Effector memory CD8-positive, alpha-beta T cell (primary cell): ENCODE data around the gene DGCR2.
A peak's percentile ranks its signal among the peaks of the same experiment; 100 is the strongest.

Experiments
- ATAC-seq: fragments of 150-1000 bp; cut with Tn5 transposase; replicated peaks from 2 replicates; pipeline ENCODE4 v1.10.0; 2021; ENCODE audit warnings: mild to moderate bottlenecking, moderate library complexity
- DNase-seq, 3 experiments: peaks; one replicate each; pipeline ENCODE4 v3.0.0; 2021
- H3K27ac Mint-ChIP-seq, 2 donors: one replicate each; pipeline ENCODE4 v1.8.0; 2022; ENCODE audit warnings: mild to moderate bottlenecking in 2 of 2, mixed read lengths in 2 of 2, moderate library complexity in 2 of 2
- H3K27me3 Mint-ChIP-seq, 2 donors: one replicate each; pipeline ENCODE4 v1.8.0; 2022; ENCODE audit warnings: mixed read lengths in 2 of 2
- H3K36me3 Mint-ChIP-seq: one replicate; pipeline ENCODE4 v1.8.0; 2022; ENCODE audit warnings: mild to moderate bottlenecking, moderate library complexity, mixed read lengths; ENCODE audit not compliant: insufficient read depth
- H3K4me1 Mint-ChIP-seq, 2 donors: one replicate each; pipeline ENCODE4 v1.8.0; 2022; ENCODE audit warnings: low read depth in 2 of 2, mixed read lengths in 2 of 2
- H3K4me3 Mint-ChIP-seq, 2 donors: one replicate each; pipeline ENCODE4 v1.8.0; 2022; ENCODE audit warnings: mild to moderate bottlenecking in 2 of 2, mixed read lengths in 2 of 2, moderate library complexity in 2 of 2
- H3K9me3 Mint-ChIP-seq, 2 donors: one replicate each; pipeline ENCODE4 v1.8.0; 2022; ENCODE audit warnings: mixed read lengths in 2 of 2

Gene DGCR2

DNA sequence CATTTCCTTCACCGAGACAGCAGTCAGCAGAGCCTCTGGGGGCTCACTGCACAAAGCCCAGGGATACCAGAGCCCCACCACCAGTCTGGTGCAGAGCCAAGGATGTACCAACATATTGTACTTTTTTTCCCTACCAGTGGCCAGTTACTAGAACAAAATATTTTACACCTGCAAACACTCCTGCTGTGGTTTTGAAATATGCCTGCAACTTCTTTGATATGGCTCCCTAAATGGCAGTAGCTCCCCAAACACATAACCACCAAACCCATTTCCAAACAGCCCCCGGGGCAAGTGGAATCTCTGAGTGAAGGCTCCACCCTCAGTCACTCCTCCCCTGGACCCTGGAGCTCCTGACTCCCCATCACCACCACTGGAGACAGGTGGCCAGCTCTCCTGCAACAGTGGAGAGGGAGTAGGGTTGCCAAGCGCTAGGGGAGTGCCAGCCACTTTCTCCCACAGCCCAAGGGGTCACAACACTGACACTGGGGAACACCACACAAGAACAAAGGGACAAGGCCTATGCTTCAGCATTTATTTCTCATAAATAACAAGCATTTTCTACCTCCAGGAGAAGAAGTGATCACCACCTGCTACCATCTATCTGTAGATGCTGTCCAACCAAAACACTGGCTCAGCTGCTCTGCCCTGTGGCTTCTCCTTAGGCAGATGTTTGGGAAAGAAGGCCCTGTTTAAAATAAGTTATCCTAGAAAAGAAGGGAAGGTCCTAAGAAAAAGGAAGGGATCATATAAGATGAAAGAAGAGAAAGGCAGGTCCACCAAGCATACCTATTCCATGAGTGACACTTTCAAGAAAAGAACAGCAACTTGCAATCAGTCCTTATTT is 15.1 kb downstream of the DGCR2 start:
- Mint-ChIP-seq H3K4me3 (peak overlapping the region in 1 of 2 donors; percentile 43), H3K9me3 (no peaks in the 10 kb centered on the region), H3K27ac (peak overlapping the region; percentile 85 to 93), H3K27me3 (no peaks in the 10 kb centered on the region), H3K36me3 (peaks cover 19% of the 10 kb centered on the region), H3K4me1 (peaks cover 43 to 60% of the 10 kb centered on the region in 2 donors)
- ATAC-seq (no peak), DNase-seq (no peak)

DNA sequence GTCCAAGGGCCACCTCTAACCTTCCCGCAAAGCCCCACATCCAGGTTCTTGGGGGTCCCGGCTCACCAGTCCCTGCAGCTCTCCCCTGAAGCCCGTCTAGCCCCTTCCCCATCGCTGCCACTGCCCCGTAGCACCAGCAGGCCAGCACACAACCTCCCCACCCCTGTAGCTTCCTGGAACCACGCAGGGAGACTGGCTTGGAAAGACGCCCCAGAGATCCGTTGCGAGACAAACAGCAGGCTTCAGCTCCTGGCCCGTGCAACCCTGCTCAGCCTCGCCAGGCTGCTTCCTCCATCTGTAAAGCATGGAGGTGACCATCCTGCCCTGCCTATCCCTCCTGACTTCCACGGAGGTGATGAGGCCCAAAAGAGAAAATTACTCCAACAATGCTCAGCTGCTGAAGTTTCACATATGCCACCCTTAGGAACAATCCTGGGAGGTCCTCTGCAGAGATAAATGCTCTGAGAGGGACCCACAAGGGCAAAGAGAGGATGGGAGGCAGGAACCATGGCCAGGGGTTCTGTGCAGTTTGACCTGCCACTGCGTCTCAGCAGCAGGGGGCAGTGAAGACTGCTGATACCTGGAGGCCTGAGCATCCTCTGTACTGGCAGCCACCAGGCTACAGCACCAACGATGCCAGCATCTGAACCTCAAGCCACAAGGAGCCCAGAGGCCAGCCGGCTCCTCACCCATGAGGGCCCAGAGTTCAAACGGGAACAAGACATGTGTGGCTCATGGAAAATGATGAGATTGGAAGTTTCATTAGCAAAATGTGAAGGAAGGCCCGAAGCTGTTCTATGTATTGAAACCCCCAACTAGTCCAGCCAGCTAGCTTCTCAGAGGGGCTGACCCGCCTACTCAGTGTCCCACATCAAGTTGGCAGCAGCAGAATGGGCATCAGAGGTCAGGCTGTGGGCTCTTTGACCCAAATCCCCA is 16.1 kb downstream of the DGCR2 start:
- peak; percentile 38 for ATAC-seq
- H3K4me1 Mint-ChIP-seq: peaks cover 41 to 58% of the 10 kb centered on the region in 2 donors

DNA sequence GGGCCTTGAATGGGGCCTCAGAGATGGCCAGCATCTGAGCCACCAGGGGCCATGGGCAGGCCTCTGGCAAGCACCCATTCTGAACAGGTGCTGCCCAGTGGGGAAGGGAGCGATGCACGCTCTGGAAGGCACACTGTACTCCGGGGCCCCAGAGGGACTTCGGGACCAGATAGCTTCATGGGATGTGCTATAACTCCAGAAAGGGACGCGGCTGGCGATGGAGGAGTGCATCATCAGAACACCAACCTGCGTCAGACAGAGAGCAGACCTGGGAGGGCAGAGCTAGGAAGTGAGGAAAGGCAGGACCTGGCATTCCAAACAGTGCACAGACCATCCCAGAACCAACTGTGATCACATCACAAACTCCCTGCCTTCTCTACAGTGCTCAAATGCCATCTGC is 16.8 kb downstream of the DGCR2 start:
- Mint-ChIP-seq H3K27ac (peak overlapping the region; percentile 49 to 93), H3K27me3 (no peaks in the 10 kb centered on the region), H3K9me3 (no peaks in the 10 kb centered on the region), H3K36me3 (peaks cover 13% of the 10 kb centered on the region), H3K4me3 (no peak overlapping the region), H3K4me1 (peaks cover 38 to 53% of the 10 kb centered on the region in 2 donors)
- ATAC-seq (no peak), DNase-seq (no peak)

More for the DNA sequence above, 16.1 kb downstream of the DGCR2 start:
- H3K27ac Mint-ChIP-seq: peak overlapping the region; percentile 73 to 93
- no peaks in the 10 kb centered on the region for H3K9me3 Mint-ChIP-seq
- H3K36me3 Mint-ChIP-seq: peaks cover 13% of the 10 kb centered on the region
- peak overlapping the region; percentile 27 to 44 for H3K4me3 Mint-ChIP-seq
- no peaks in the 10 kb centered on the region for H3K27me3 Mint-ChIP-seq
- peak; percentile 30 to 41 (median 34) for DNase-seq

DNA sequence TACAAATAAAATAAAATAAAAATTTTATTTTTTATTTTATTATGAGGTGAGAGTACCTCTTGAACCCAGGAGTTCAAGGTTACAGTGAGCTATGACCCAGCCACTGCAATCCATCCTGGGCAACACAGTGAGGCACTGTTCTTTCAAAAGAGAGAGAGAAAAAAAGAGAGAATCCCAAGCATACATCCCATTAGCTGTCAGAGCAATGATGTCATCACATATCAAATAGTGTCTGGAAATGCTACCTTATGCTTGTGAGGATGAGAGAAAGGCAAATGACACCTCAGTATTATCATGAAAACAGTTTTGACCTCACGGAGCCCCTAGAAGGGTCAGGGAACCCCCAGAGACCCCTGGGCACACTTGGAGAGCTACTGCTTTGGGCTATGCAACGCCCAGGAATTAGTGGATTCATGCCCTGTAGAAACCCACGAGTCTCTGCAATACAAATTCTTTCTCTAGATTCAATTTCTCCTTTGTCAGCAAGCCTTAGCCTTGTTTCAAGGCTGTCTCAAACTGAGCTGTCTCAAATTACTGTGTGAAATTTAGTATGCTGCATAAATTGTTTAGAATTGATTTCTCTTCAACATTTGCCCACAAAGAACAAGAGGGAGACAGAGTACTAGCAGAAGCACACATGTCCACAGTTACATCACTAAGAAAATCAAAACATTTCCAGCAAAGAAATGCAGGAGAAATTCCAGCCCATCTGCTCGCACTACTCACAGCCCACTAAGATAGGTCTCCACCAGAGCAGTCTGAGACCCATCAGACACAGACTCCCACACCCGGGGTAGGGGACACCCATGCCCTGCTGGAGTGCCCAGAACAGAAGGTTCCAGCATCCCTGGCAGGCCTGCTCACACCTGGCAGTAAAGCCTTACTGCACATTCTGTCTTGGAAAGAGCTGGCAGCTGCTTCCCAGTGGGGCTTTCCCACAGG is 18.1 kb downstream of the DGCR2 start:
- H3K9me3 Mint-ChIP-seq: no peaks in the 10 kb centered on the region
- no peaks in the 10 kb centered on the region for H3K27me3 Mint-ChIP-seq
- ATAC-seq (no peak), DNase-seq (no peak)
- peaks cover 18% of the 10 kb centered on the region for H3K36me3 Mint-ChIP-seq
- H3K4me3 Mint-ChIP-seq: no peak overlapping the region
- peak overlapping the region in 1 of 2 donors; percentile 49 for H3K27ac Mint-ChIP-seq
- H3K4me1 Mint-ChIP-seq: peaks cover 29 to 45% of the 10 kb centered on the region in 2 donors

DNA sequence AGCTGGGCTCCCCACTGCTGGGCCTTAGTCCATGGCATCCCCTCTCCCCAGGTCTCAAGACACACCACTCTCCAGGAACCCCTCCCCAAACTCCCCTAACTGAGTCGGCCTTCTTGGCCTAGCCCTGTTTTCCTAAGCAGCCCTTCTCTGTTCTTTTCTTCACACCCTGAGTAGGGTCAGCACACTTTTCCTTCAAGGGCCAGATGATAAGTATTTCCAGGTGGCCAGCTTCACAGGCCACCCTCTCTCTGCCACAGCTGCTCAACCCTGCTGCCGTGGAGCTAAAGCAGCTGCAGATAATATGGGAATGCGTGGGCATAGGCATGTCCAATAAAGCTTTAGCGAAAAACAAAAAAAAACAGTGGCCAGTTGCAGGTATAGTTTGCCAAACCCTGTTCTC is 24.1 kb downstream of the DGCR2 start:
- no peaks in the 10 kb centered on the region for H3K27me3 Mint-ChIP-seq
- DNase-seq (no peak), ATAC-seq (no peak)
- H3K4me1 Mint-ChIP-seq: peaks cover 15 to 27% of the 10 kb centered on the region in 2 donors
- peaks cover 14% of the 10 kb centered on the region for H3K36me3 Mint-ChIP-seq
- H3K27ac Mint-ChIP-seq: peak overlapping the region in 1 of 2 donors; percentile 26
- no peaks in the 10 kb centered on the region for H3K9me3 Mint-ChIP-seq
- H3K4me3 Mint-ChIP-seq: no peak overlapping the region

DNA sequence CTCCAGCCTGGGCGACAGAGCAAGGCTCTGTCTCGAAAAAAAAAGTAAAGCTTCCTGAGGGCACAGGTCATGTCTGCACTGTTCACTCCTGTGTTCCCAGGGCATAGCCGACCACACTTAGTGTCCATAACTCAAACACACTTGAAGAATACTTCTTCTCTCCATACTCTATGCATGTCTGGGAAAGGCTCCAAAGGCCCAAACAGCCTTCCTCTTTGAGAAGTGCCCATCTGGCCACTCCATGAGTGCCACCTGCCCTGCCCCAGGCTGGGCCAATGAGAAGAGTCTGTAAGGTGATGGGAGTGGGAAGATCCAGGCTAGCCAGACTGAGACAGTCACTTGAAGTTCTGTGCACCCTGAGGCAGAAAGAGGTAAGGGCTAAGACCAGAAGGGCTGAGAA is 24.7 kb downstream of the DGCR2 start:
- Mint-ChIP-seq H3K27ac (peak overlapping the region; percentile 26 to 42), H3K36me3 (peaks cover 18% of the 10 kb centered on the region), H3K4me1 (peaks cover 18 to 25% of the 10 kb centered on the region in 2 donors), H3K9me3 (no peaks in the 10 kb centered on the region), H3K4me3 (no peak overlapping the region), H3K27me3 (no peaks in the 10 kb centered on the region)
- DNase-seq: no peak
- ATAC-seq: no peak

DNA sequence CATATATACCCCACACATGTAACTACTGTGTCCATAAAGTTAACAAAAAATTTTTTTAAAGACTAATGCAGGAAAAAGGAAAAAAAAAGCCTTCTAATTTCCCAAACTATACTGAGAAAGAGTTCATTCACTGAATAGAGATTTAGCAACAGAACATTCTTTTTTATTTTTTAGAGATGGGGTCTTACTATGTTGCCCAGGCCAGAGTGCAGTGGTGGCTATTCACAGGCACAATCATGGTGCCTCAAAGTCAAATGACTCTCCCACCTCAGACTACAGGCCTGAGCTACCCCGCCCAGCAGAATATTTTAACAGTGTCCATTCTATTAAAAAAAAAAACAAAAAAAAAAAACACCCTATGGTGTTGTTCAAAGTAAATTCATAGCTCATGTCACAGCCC is 25.7 kb downstream of the DGCR2 start:
- Mint-ChIP-seq H3K27ac (peak overlapping the region; percentile 30 to 42), H3K4me3 (no peak overlapping the region), H3K9me3 (no peaks in the 10 kb centered on the region), H3K27me3 (no peaks in the 10 kb centered on the region), H3K4me1 (peaks cover 15 to 21% of the 10 kb centered on the region in 2 donors), H3K36me3 (peaks cover 25% of the 10 kb centered on the region)
- ATAC-seq: no peak
- DNase-seq: no peak

DNA sequence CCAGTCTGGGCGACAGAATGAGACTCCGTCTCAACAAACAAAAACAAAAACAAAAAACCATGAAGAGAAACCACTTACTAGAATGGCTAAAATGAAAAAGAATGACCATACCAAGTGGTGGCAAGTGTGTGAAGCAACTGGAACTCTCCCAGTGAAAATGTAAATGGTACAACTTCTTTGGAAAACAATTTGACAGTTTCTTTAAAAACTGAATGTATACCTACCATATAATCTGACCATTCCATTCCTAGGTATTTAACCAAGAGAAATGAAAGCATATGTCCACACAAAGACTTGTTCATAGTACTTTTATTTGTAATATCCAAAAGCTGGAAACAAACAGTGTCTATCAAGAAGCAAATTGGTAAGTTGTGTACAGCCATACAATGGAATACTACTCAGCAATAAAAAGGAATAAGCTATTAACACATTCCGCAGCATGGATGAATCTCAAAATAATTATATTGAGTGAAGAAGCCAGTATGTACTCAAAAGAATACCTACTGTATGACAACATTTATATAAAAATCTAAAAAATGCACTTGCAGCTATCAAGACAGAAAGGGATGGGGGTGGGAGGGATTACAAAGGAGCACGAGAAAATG is 27.7 kb downstream of the DGCR2 start:
- H3K9me3 Mint-ChIP-seq: no peaks in the 10 kb centered on the region
- no peaks in the 10 kb centered on the region for H3K27me3 Mint-ChIP-seq
- peaks cover 20 to 26% of the 10 kb centered on the region in 2 donors for H3K4me1 Mint-ChIP-seq
- peaks cover 26% of the 10 kb centered on the region for H3K36me3 Mint-ChIP-seq
- no peak overlapping the region for H3K27ac Mint-ChIP-seq
- no peak for ATAC-seq
- DNase-seq: no peak
- H3K4me3 Mint-ChIP-seq: no peak overlapping the region

DNA sequence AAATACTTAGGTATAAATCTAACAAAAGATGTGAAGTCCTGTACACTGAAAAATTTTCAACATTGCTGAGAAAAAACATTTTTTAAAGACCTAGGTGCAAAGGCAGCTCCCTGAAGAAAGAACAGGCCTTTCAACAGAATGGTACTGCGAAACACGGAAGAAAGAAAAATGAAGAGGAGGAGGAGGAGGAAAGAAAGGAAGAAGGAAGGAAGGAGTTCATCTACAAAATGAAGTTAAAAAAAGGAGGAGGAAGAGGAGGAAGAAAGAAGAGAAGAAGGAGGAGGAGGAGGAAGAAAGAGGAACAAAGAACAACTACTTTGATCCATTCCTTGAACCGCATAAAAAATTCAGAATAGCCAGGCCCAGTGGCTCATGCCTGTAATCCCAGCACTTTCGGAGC is 29.5 kb downstream of the DGCR2 start:
- H3K36me3 Mint-ChIP-seq: peaks cover 25% of the 10 kb centered on the region
- H3K27ac Mint-ChIP-seq: peak overlapping the region in 1 of 2 donors; percentile 19
- no peaks in the 10 kb centered on the region for H3K9me3 Mint-ChIP-seq
- ATAC-seq (no peak), DNase-seq (no peak)
- H3K4me1 Mint-ChIP-seq: peaks cover 18 to 28% of the 10 kb centered on the region in 2 donors
- H3K27me3 Mint-ChIP-seq: no peaks in the 10 kb centered on the region
- H3K4me3 Mint-ChIP-seq: no peak overlapping the region

DNA sequence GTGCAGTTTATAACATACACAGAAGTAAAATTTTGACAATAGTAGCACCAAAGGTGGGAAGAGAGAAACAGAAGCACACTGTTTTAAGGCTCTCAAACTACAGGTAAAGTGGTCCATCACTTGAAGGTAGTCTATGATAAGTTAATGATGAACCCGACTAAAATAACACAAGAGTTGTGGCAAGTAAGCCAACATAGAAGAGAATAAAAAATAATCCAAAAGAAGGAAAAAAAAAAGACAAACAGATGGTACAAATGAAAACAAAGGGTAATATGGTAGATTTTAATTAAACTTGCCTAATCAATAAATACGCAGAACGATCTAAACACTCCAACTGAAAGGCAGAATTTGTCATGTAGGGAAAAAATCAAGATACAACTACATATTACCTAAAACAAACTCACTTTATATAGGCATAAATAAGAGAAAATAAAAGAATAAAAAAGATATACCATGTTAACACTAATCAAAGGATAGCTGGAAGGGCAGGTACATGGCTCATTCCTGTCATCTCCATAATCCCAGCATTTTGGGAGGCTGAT is 31.6 kb downstream of the DGCR2 start:
- Mint-ChIP-seq H3K9me3 (no peaks in the 10 kb centered on the region), H3K4me1 (peaks cover 17 to 27% of the 10 kb centered on the region in 2 donors), H3K27me3 (no peaks in the 10 kb centered on the region), H3K4me3 (no peak overlapping the region), H3K27ac (peak overlapping the region; percentile 24 to 78), H3K36me3 (peaks cover 29% of the 10 kb centered on the region)
- DNase-seq: no peak
- ATAC-seq: no peak

DNA sequence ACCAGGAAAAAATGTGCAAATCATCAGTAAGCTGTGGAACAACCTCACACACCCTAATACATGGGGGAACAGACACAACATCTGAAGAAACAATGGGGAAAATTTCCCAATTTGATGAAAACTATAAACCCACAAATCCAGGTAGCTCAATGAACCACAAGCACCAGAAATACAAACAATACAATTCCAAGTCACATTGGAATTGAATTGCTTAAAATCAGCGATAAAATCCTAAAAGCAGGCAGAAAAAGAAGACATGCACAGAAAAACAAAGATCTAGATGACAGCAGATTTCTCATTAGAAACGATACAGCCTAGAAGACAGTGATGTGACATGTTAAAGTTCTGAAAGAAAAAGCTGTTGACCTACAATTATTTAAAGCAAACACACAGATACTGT is 32.0 kb downstream of the DGCR2 start:
- Mint-ChIP-seq H3K27me3 (no peaks in the 10 kb centered on the region), H3K9me3 (no peaks in the 10 kb centered on the region), H3K4me3 (no peak overlapping the region), H3K27ac (peak overlapping the region in 1 of 2 donors; percentile 78), H3K4me1 (peaks cover 21 to 32% of the 10 kb centered on the region in 2 donors), H3K36me3 (peaks cover 29% of the 10 kb centered on the region)
- ATAC-seq (no peak), DNase-seq (no peak)

DNA sequence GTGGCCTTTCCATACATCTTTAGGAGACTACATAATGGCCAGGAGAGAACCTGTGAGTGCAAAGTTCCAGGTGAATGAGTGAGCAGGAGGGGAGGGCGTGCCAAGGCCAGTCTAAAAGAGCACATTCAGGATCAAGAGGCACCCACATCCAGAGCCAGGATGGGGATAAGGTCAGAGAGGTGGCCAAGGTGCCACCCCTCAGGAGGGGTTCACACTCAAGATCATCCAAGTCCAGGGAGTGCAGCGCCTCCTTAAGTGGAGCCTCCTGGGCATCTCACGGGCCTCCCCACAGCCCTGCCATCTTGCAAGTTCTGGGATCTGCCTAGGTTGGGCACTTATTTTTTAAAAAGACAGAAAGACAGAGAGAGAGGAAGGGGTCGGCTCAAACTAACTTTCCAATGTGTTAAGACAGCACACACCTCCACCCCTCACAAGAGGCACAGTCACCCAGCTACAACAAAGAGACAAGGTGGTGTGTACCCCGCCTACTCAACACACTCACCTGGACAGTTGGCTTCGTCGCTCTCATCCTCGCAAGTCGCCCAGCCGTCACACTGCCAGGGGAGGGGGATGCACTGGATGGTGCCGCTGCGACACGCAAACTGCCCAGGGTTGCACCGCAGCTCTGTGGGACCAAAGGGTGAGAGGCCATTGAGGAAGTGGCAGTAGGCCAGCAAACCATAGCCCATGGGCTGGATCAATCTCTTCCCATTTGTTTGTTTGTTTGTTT is 33.2 kb downstream of the DGCR2 start:
- Mint-ChIP-seq H3K9me3 (no peaks in the 10 kb centered on the region), H3K27me3 (no peaks in the 10 kb centered on the region), H3K27ac (peak overlapping the region in 1 of 2 donors; percentile 41), H3K36me3 (peaks cover 36% of the 10 kb centered on the region), H3K4me3 (no peak overlapping the region), H3K4me1 (peaks cover 22 to 33% of the 10 kb centered on the region in 2 donors)
- ATAC-seq (no peak), DNase-seq (no peak)
